PC-9 (cell line): ENCODE measurements around the gene SLC25A26. TPM values are rescaled to one million over a fixed set of nuclear protein-coding genes. Genes with fewer than 3 reads are reported as not detected.

Source experiments
- BruUV-seq: library from RNA; stranded (reverse); fragments of 400-500 nt; replicated peaks from 2 replicates; lab custom pipeline; 2021; lab: Mats Ljungman, UMichigan
- CTCF ChIA-PET: fragments of 300-600 bp; sonication (Branson Sonifier 250); formaldehyde crosslinking; loops from one replicate; lab custom pipeline; 2022; ENCODE audit warnings: antibody characterized with exemption; lab: Charles Lee
- POLR2A ChIA-PET: fragments of 300-600 bp; sonication (Branson Sonifier 250); formaldehyde crosslinking; loops from one replicate; lab custom pipeline; 2022; ENCODE audit warnings: antibody characterized with exemption; ENCODE audit not compliant: unreplicated experiment; lab: Charles Lee
- DNase-seq, 2 experiments: peaks; one replicate each; pipeline versions ENCODE4 v3.0.0 to v3.0.0-alpha.2; 2015 to 2022; ENCODE audit warnings: mixed read lengths in 1 of 2
- H2AFZ ChIP-seq: fragments of 200-600 bp; sonication (generic); 2 replicates; pipeline ENCODE4 v1.8.1; 2017; ENCODE audit warnings: antibody characterized with exemption
- H3F3A ChIP-seq: fragments of 200-600 bp; sonication (generic); 2 replicates; pipeline ENCODE4 v1.8.1; 2017; ENCODE audit warnings: antibody characterized with exemption, mild to moderate bottlenecking, low read depth; ENCODE audit not compliant: insufficient read depth
- H3K27ac ChIP-seq: fragments of 200-600 bp; sonication (generic); 2 replicates; pipeline ENCODE4 v1.6.1; 2016; ENCODE audit warnings: mixed run types
- H3K27me3 ChIP-seq: fragments of 200-600 bp; sonication (generic); 2 replicates; pipeline ENCODE4 v1.6.1; 2016; ENCODE audit warnings: low read depth, mixed run types; ENCODE audit not compliant: insufficient read depth
- H3K36me3 ChIP-seq: fragments of 200-600 bp; sonication (generic); 2 replicates; pipeline ENCODE4 v1.6.1; 2016; ENCODE audit warnings: low read depth, mixed run types
- H3K4me1 ChIP-seq: fragments of 200-600 bp; sonication (generic); replicated peaks from 2 replicates; pipeline ENCODE4 v1.6.1; 2016; ENCODE audit warnings: mixed run types; ENCODE audit not compliant: insufficient read depth
- H3K4me2 ChIP-seq: fragments of 200-600 bp; sonication (generic); 2 replicates; pipeline ENCODE4 v1.6.1; 2017; ENCODE audit warnings: mixed run types
- H3K4me3 ChIP-seq: fragments of 200-600 bp; sonication (generic); 2 replicates; pipeline ENCODE4 v1.6.1; 2016; ENCODE audit warnings: mixed run types
- H3K79me2 ChIP-seq: fragments of 200-600 bp; sonication (generic); 2 replicates; pipeline ENCODE4 v1.6.1; 2017; ENCODE audit warnings: low read depth, mixed run types
- H3K9me2 ChIP-seq: fragments of 200-600 bp; sonication (generic); 2 replicates; pipeline ENCODE4 v1.8.1; 2017; ENCODE audit warnings: mild to moderate bottlenecking; ENCODE audit not compliant: insufficient read depth
- H3K9me3 ChIP-seq: fragments of 200-600 bp; sonication (generic); 2 replicates; pipeline ENCODE4 v1.8.1; 2016; ENCODE audit warnings: low read depth; ENCODE audit not compliant: insufficient read depth
- H4K20me1 ChIP-seq: fragments of 200-600 bp; sonication (generic); 2 replicates; pipeline ENCODE4 v1.8.1; 2017; ENCODE audit not compliant: insufficient read depth
- CTCF ChIP-seq: fragments of 200-600 bp; sonication (generic); conservative IDR thresholded peaks from 2 replicates; pipeline ENCODE4 v1.6.1; 2017; ENCODE audit warnings: mixed run types, antibody characterized with exemption, mild to moderate bottlenecking, moderate library complexity
- EZH2 ChIP-seq: fragments of 200-600 bp; sonication (generic); IDR thresholded peaks from 2 replicates; pipeline ENCODE4 v1.8.0; 2017; ENCODE audit warnings: antibody characterized with exemption, low read depth
- intact Hi-C: fragments of 100-400 bp; cut with micrococcal nuclease; formaldehyde crosslinking; loops from one replicate; pipeline ENCODE4 v1.10.0; 2022; ENCODE audit not compliant: unreplicated experiment
- total RNA-seq: library from RNA; stranded (reverse); gene quantifications from 2 replicates; pipeline ENCODE4 v1.2.3, GENCODE V29; 2021

The SLC25A26 gene
- total RNA-seq, 1 experiment from 2014 or later = 20.8 TPM

GRCh38 chr3:66270288-66270687 is 49.5 kb downstream of the SLC25A26 start:
- BruUV-seq = no TSS peak
- intact Hi-C loops = no loop called here
- Histone ChIP-seq H3K79me2 (no peaks in the 10 kb centered on the region), H3K9me3 (no peaks in the 10 kb centered on the region), H3K9me2 (no peaks in the 10 kb centered on the region), H3K27ac (no peak overlapping the region), H3K4me3 (no peak overlapping the region), H3K4me2 (no peak overlapping the region), H3F3A (no peaks in the 10 kb centered on the region), H3K27me3 (no peaks in the 10 kb centered on the region), H4K20me1 (no peaks in the 10 kb centered on the region), H3K4me1 (no peaks in the 10 kb centered on the region), H2AFZ (no peak overlapping the region), H3K36me3 (no peaks in the 10 kb centered on the region)
- POLR2A ChIA-PET = no interaction called here
- DNase-seq = no peak
- no peak for TF ChIP-seq CTCF
- no peak for TF ChIP-seq EZH2
- CTCF ChIA-PET = no interaction called here

- ChIA-PET POLR2A (no interaction called here), CTCF (no interaction called here)
- no peaks in the 10 kb centered on the region for H3K9me2 ChIP-seq
- no peak overlapping the region for H2AFZ ChIP-seq
- H3K9me3 ChIP-seq = no peaks in the 10 kb centered on the region
- BruUV-seq = no TSS peak
- H3K4me1 ChIP-seq = no peaks in the 10 kb centered on the region
- TF ChIP-seq CTCF (no peak), EZH2 (no peak)
- no peaks in the 10 kb centered on the region for H3K79me2 ChIP-seq
- intact Hi-C loops = no loop called here
- H3K27me3 ChIP-seq = no peaks in the 10 kb centered on the region
- no peak overlapping the region for H3K4me2 ChIP-seq
- no peak overlapping the region for H3K4me3 ChIP-seq
- no peak overlapping the region for H3K27ac ChIP-seq
- no peaks in the 10 kb centered on the region for H4K20me1 ChIP-seq
- no peaks in the 10 kb centered on the region for H3F3A ChIP-seq
- H3K36me3 ChIP-seq = no peaks in the 10 kb centered on the region
- no peak for DNase-seq
Measured at GRCh38 chr3:66270701-66271100, 49.9 kb downstream of the SLC25A26 start.

GRCh38 chr3:66271231-66271630 is 50.4 kb downstream of the SLC25A26 start:
- Histone ChIP-seq H3K9me2 (no peaks in the 10 kb centered on the region), H3K79me2 (no peaks in the 10 kb centered on the region), H3F3A (no peaks in the 10 kb centered on the region), H3K36me3 (no peaks in the 10 kb centered on the region), H2AFZ (no peak overlapping the region), H3K9me3 (no peaks in the 10 kb centered on the region), H3K27ac (no peak overlapping the region), H3K4me1 (no peaks in the 10 kb centered on the region), H3K4me3 (no peak overlapping the region), H4K20me1 (no peaks in the 10 kb centered on the region), H3K27me3 (no peaks in the 10 kb centered on the region), H3K4me2 (no peak overlapping the region)
- ChIA-PET POLR2A (no interaction called here), CTCF (no interaction called here)
- intact Hi-C loops = no loop called here
- no TSS peak for BruUV-seq
- DNase-seq = no peak
- TF ChIP-seq CTCF = no peak
- TF ChIP-seq EZH2 = no peak
